Panc1 (cell line): Measurements from ENCODE around the gene GBX1. TPM values are rescaled to one million over a fixed set of nuclear protein-coding genes. Genes with fewer than 3 reads are reported as not detected.

Source experiments
- ATAC-seq: fragments of 200-7000 bp; cut with Tn5 transposase; 2 replicates; pipeline ENCODE4 v1.9.1; 2020; ENCODE audit warnings: mild to moderate bottlenecking, moderate library complexity
- BruUV-seq: library from RNA; stranded (reverse); fragments of 400-500 nt; replicated peaks from 2 replicates; lab custom pipeline; 2021; lab: Mats Ljungman, UMichigan
- CTCF ChIA-PET: fragments of 300-600 bp; sonication (Branson Sonifier 250); formaldehyde crosslinking; loops from one replicate; lab custom pipeline; 2022; ENCODE audit warnings: antibody characterized with exemption; lab: Charles Lee
- POLR2A ChIA-PET: fragments of 300-600 bp; sonication (Branson Sonifier 250); formaldehyde crosslinking; loops from one replicate; lab custom pipeline; 2022; ENCODE audit warnings: antibody characterized with exemption; lab: Charles Lee
- DNase-seq: peaks from one replicate; pipeline ENCODE4 v3.0.0-alpha.2; 2010; ENCODE audit warnings: low read depth, low spot score
- H3K27ac ChIP-seq: 2 replicates; pipeline ENCODE4 v1.5.1; 2011; ENCODE audit warnings: mild to moderate bottlenecking, low read length, inconsistent platforms
- H3K27me3 ChIP-seq: fragments of 200-500 bp; sonication (Bioruptor generic); 2 replicates; pipeline ENCODE4 v1.6.0; 2014; ENCODE audit warnings: low read length, inconsistent platforms; ENCODE audit not compliant: control insufficient read depth, insufficient read depth
- H3K36me3 ChIP-seq: fragments of 200-500 bp; sonication (Bioruptor generic); 2 replicates; pipeline ENCODE4 v1.5.1; 2014; ENCODE audit warnings: inconsistent platforms, mild to moderate bottlenecking, low read length, moderate library complexity; ENCODE audit not compliant: control insufficient read depth, insufficient read depth
- H3K4me1 ChIP-seq: 2 replicates; pipeline ENCODE4 v1.5.1; 2011; ENCODE audit warnings: inconsistent platforms, mild to moderate bottlenecking, low read length, moderate library complexity; ENCODE audit not compliant: control insufficient read depth, insufficient read depth
- H3K4me3 ChIP-seq, 2 experiments: 2 replicates each; pipeline ENCODE4 v1.5.1; 2011 to 2012; ENCODE audit warnings: low read depth in 2 of 2, low read length in 2 of 2, mild to moderate bottlenecking in 2 of 2, inconsistent platforms in 1 of 2, moderate library complexity in 1 of 2
- H3K9me3 ChIP-seq: fragments of 200-500 bp; sonication (Bioruptor generic); 2 replicates; pipeline ENCODE4 v1.5.1; 2014; ENCODE audit warnings: low read depth, mild to moderate bottlenecking, inconsistent platforms, low read length, moderate library complexity; ENCODE audit not compliant: control insufficient read depth, insufficient read depth
- POLR2AphosphoS5 ChIP-seq: IDR thresholded peaks from 2 replicates; pipeline ENCODE4 v1.6.1; 2012; ENCODE audit warnings: mild to moderate bottlenecking, low read depth, low read length, moderate library complexity
- SIN3A ChIP-seq: IDR thresholded peaks from 2 replicates; pipeline ENCODE4 v1.6.1; 2012; ENCODE audit warnings: low read depth, mild to moderate bottlenecking, low read length, moderate library complexity, borderline replicate concordance; ENCODE audit not compliant: insufficient read depth
- TCF7L2 ChIP-seq: IDR thresholded peaks from 2 replicates; pipeline ENCODE4 v1.6.1; 2011; ENCODE audit warnings: mild to moderate bottlenecking, low read depth, low read length, inconsistent platforms
- in situ Hi-C: cut with HindIII; loops from 2 replicates; pipeline ENCODE4 v1.10.0; 2016; ENCODE audit warnings: low sequenced_read_pairs, low pct_unique_long_range_greater_than_20kb
- intact Hi-C: fragments of 100-400 bp; cut with micrococcal nuclease; formaldehyde crosslinking; loops from one replicate; pipeline ENCODE4 v1.10.0; 2022; ENCODE audit not compliant: unreplicated experiment
- total RNA-seq: library from RNA; stranded (reverse); gene quantifications from one replicate; pipeline ENCODE4 v1.2.1, GENCODE V29; 2021; ENCODE audit not compliant: unreplicated experiment
- TF ChIP-seq, protein P1 (sequence below), 2 experiments: IDR thresholded peaks; 2 replicates each; pipeline ENCODE4 v1.6.1; 2011 to 2012; ENCODE audit warnings: low read depth in 2 of 2, control low read depth in 1 of 2, low read length in 1 of 2, mild to moderate bottlenecking in 1 of 2, moderate library complexity in 1 of 2; ENCODE audit not compliant: insufficient read depth in 1 of 2
- TF ChIP-seq, protein P2 (sequence below): fragments of 450-650 bp; IDR thresholded peaks from 2 replicates; pipeline ENCODE4 v1.5.1; 2017; ENCODE audit warnings: mild to moderate bottlenecking

The GBX1 gene
- total RNA-seq, 1 experiment from 2014 or later: not detected

DNA sequence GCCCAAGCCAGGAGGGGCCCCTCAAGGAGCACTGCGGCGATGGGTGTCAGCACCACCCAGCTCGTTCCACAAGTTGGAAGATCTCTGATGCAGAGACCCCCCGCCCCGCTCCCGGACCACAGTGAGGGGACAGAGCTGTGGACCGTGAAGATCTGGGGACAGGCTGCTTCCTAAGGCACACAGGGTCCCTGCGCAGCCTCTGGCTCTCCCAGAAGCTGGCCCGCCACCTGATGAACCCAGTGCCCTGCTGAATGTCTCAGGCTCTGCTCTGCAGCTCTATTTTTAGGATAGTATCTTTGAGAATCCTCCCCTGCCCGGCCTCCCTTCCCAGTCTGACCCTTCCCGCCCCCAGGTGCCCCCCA, 29.7 kb downstream of the GBX1 start:
- CTCF ChIA-PET: no interaction called here
- no peak for TF ChIP-seq POLR2AphosphoS5
- TF ChIP-seq TCF7L2: no peak
- TF ChIP-seq, protein P1, sequence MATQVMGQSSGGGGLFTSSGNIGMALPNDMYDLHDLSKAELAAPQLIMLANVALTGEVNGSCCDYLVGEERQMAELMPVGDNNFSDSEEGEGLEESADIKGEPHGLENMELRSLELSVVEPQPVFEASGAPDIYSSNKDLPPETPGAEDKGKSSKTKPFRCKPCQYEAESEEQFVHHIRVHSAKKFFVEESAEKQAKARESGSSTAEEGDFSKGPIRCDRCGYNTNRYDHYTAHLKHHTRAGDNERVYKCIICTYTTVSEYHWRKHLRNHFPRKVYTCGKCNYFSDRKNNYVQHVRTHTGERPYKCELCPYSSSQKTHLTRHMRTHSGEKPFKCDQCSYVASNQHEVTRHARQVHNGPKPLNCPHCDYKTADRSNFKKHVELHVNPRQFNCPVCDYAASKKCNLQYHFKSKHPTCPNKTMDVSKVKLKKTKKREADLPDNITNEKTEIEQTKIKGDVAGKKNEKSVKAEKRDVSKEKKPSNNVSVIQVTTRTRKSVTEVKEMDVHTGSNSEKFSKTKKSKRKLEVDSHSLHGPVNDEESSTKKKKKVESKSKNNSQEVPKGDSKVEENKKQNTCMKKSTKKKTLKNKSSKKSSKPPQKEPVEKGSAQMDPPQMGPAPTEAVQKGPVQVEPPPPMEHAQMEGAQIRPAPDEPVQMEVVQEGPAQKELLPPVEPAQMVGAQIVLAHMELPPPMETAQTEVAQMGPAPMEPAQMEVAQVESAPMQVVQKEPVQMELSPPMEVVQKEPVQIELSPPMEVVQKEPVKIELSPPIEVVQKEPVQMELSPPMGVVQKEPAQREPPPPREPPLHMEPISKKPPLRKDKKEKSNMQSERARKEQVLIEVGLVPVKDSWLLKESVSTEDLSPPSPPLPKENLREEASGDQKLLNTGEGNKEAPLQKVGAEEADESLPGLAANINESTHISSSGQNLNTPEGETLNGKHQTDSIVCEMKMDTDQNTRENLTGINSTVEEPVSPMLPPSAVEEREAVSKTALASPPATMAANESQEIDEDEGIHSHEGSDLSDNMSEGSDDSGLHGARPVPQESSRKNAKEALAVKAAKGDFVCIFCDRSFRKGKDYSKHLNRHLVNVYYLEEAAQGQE (IDR thresholded peaks at IDR 0.05; ENCODE audit: insufficient read depth in 1 of 2, low read depth in 2 of 2, low read length in 1 of 2): no peak
- TF ChIP-seq, protein P2, sequence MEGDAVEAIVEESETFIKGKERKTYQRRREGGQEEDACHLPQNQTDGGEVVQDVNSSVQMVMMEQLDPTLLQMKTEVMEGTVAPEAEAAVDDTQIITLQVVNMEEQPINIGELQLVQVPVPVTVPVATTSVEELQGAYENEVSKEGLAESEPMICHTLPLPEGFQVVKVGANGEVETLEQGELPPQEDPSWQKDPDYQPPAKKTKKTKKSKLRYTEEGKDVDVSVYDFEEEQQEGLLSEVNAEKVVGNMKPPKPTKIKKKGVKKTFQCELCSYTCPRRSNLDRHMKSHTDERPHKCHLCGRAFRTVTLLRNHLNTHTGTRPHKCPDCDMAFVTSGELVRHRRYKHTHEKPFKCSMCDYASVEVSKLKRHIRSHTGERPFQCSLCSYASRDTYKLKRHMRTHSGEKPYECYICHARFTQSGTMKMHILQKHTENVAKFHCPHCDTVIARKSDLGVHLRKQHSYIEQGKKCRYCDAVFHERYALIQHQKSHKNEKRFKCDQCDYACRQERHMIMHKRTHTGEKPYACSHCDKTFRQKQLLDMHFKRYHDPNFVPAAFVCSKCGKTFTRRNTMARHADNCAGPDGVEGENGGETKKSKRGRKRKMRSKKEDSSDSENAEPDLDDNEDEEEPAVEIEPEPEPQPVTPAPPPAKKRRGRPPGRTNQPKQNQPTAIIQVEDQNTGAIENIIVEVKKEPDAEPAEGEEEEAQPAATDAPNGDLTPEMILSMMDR: no peak
- DNase-seq: no peak
- Histone ChIP-seq H3K36me3 (peaks cover 5% of the 10 kb centered on the region), H3K27me3 (no peaks in the 10 kb centered on the region), H3K9me3 (no peaks in the 10 kb centered on the region), H3K27ac (no peak overlapping the region), H3K4me1 (no peaks in the 10 kb centered on the region), H3K4me3 (no peak overlapping the region)
- ATAC-seq: no peak
- POLR2A ChIA-PET: no interaction called here
- in situ Hi-C loops: no loop called here
- intact Hi-C loops: no loop called here
- BruUV-seq: no TSS peak

DNA sequence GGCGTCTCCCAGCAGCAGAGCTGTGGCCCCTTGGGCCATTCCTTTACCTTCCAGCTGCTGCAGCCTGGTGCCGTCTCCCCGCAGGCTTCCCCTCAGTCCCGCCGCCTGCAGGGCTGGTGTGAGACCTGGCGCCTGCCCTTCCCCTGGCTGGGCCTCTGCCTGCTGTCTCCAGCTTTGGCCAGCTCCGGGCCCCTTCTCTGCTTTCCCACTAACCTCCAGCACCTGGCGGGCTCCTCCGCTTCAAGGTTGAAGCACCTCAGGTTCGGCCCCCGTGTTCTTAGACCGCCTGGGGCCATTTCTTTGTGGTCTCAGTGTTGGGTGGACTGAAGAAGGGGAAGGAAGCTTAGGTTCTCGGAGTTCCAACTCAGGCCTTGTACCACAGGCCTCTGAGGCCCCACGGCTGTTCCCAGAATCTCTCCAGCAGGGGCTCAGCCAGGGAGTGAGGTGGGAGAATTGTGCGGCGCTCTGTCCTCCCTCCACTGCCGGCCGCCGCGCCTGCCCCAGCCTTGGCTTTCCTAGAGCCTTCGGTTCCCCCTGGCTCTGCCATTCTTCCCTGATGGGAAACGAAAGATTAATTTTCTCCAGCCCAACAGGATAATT, 30.3 kb downstream of the GBX1 start:
- intact Hi-C loops (no loop called here), in situ Hi-C loops (no loop called here)
- ATAC-seq: 0 out of 2 replicates have a peak, but pooled peaks have one; percentile 35
- Histone ChIP-seq H3K27me3 (no peaks in the 10 kb centered on the region), H3K9me3 (no peaks in the 10 kb centered on the region), H3K36me3 (peaks cover 5% of the 10 kb centered on the region), H3K4me3 (no peak overlapping the region), H3K4me1 (no peaks in the 10 kb centered on the region), H3K27ac (no peak overlapping the region)
- no peak for DNase-seq
- BruUV-seq: no TSS peak
- ChIA-PET CTCF (no interaction called here), POLR2A (no interaction called here)
- TF ChIP-seq TCF7L2 (no peak), POLR2AphosphoS5 (no peak), SIN3A (no peak)
- TF ChIP-seq, protein P2: no peak
- TF ChIP-seq, protein P1 (IDR thresholded peaks at IDR 0.05; ENCODE audit: insufficient read depth in 1 of 2, low read depth in 2 of 2, low read length in 1 of 2): no peak
